K562 (cell line): ENCODE measurements around the gene ZNF502. TPM values are rescaled to one million over a fixed set of nuclear protein-coding genes. Genes with fewer than 3 reads are reported as not detected.
A peak's percentile ranks its signal among the peaks of the same experiment; 100 is the strongest.

Experiments
- CEBPB ChIP-seq: fragments of 450-650 bp; IDR thresholded peaks from 2 replicates; pipeline ENCODE4 v1.6.1; 2016; ENCODE audit warnings: missing genetic modification characterization, missing compliant biosample characterization
- ELF1 ChIP-seq: fragments of 200-800 bp; sonication (Bioruptor generic); IDR thresholded peaks from 2 replicates; pipeline ENCODE4 v1.6.1; 2016; ENCODE audit warnings: missing genetic modification characterization, missing compliant biosample characterization
- ETV6 ChIP-seq, 3 experiments: fragments of 150-350 bp in 1 of 3; sonication (generic) in 1 of 3; formaldehyde crosslinking in 1 of 3; IDR thresholded peaks; 2 replicates each; pipeline versions ENCODE4 v1.6.1 to v1.8.0; 2014 to 2022; ENCODE audit warnings: borderline replicate concordance in 2 of 3, low read depth in 2 of 3, antibody characterized with exemption in 1 of 3, low read length in 1 of 3, mild to moderate bottlenecking in 1 of 3, missing genetic modification reagents in 1 of 3
- HNRNPK ChIP-seq: fragments of 200-400 bp; formaldehyde crosslinking; IDR thresholded peaks from one replicate; pipeline ENCODE4 v1.6.1; 2018; ENCODE audit warnings: mild to moderate bottlenecking, low read depth, low read length; ENCODE audit not compliant: poor library complexity, severe bottlenecking
- NR3C1 ChIP-seq: sonication (generic); formaldehyde crosslinking; IDR thresholded peaks from 2 replicates; pipeline ENCODE4 v1.8.1; 2022; ENCODE audit warnings: missing genetic modification reagents
- PHF8 ChIP-seq: fragments of 200-600 bp; sonication (generic); IDR thresholded peaks from 2 replicates; pipeline ENCODE4 v1.6.1; 2012; ENCODE audit warnings: mixed run types, mild to moderate bottlenecking, inconsistent platforms, low read length, moderate library complexity, borderline replicate concordance
- PML ChIP-seq: IDR thresholded peaks from 2 replicates; pipeline ENCODE4 v1.6.1; 2012; ENCODE audit warnings: low read length, inconsistent platforms
- RAD21 ChIP-seq, 2 experiments: fragments of 250-450 bp in 1 of 2; fragments of 450-650 bp in 1 of 2; sonication (Bioruptor Pico) in 1 of 2; formaldehyde crosslinking in 1 of 2; IDR thresholded peaks in 1 of 2; conservative IDR thresholded peaks in 1 of 2; 2 replicates each; pipeline versions ENCODE4 v1.4.0 to v1.8.0; 2020 to 2022; ENCODE audit warnings: mild to moderate bottlenecking in 2 of 2, moderate library complexity in 1 of 2
- SIN3B ChIP-seq: fragments of 450-650 bp; IDR thresholded peaks from 2 replicates; pipeline ENCODE4 v1.6.1; 2017; ENCODE audit warnings: low read depth, mild to moderate bottlenecking, moderate library complexity
- SIX5 ChIP-seq, 2 experiments: IDR thresholded peaks; 2 replicates each; pipeline ENCODE4 v1.6.1; 2011; ENCODE audit warnings: low read length in 2 of 2, borderline replicate concordance in 1 of 2, low read depth in 1 of 2, mild to moderate bottlenecking in 1 of 2, moderate library complexity in 1 of 2; ENCODE audit not compliant: insufficient read depth in 1 of 2
- SMC3 ChIP-seq: conservative IDR thresholded peaks from 2 replicates; pipeline ENCODE4 v1.6.1; 2011; ENCODE audit warnings: low read depth, low read length, improper control_type of control experiment; ENCODE audit not compliant: insufficient read depth
- SRSF9 ChIP-seq: fragments of 200-400 bp; formaldehyde crosslinking; IDR thresholded peaks from 2 replicates; pipeline ENCODE4 v1.6.1; 2017; ENCODE audit warnings: low read depth, low read length, borderline replicate concordance
- TARDBP ChIP-seq: fragments of 450-650 bp; IDR thresholded peaks from 2 replicates; pipeline ENCODE4 v1.6.1; 2016
- TSC22D4 ChIP-seq: fragments of 450-650 bp; IDR thresholded peaks from 2 replicates; pipeline ENCODE4 v1.6.1; 2016; ENCODE audit warnings: missing genetic modification characterization, missing biosample characterization, control low read depth
- ZNF217 ChIP-seq: sonication (generic); formaldehyde crosslinking; IDR thresholded peaks from 2 replicates; pipeline ENCODE4 v1.8.0; 2022; ENCODE audit warnings: mild to moderate bottlenecking, missing genetic modification reagents
- ZNF316 ChIP-seq: fragments of 450-650 bp; IDR thresholded peaks from 2 replicates; pipeline ENCODE4 v1.6.1; 2016
- ZNF780A ChIP-seq: fragments of 250-450 bp; sonication (Bioruptor Pico); IDR thresholded peaks from 2 replicates; pipeline ENCODE4 v1.5.0; 2021; ENCODE audit warnings: mild to moderate bottlenecking
- ZNF79 ChIP-seq: fragments of 250-450 bp; sonication (Bioruptor Pico); IDR thresholded peaks from 2 replicates; pipeline ENCODE4 v1.4.0; 2020; ENCODE audit warnings: low read depth, mild to moderate bottlenecking, moderate library complexity
- polyA plus RNA-seq, 8 experiments: library from polyadenylated mRNA; depleted of rRNA in 4 of 8; stranded (reverse) in 5 of 8; unstranded in 3 of 8; fragments of >200 nt; fragmentation: Nextera tagmentation in 2 of 8; fragmentation: Illumina TruSeq in 1 of 8; extraction: Ambion mirVana in 2 of 8; extraction: Trizol in 1 of 8; gene quantifications; 2 replicates each; pipeline versions ENCODE4 v1.2.1 to v1.2.3, GENCODE V29; 2011 to 2014; ENCODE audit warnings: inconsistent platforms in 1 of 8, missing spikeins in 1 of 8
- total RNA-seq, 7 experiments: library from RNA; depleted of rRNA in 6 of 7; stranded (reverse); fragments of >200 nt in 6 of 7; fragmentation: Illumina TruSeq in 2 of 7; extraction: Trizol in 2 of 7; gene quantifications; 2 replicates each; pipeline versions ENCODE4 v1.2.1 to v1.2.3, GENCODE V29; 2011 to 2021; ENCODE audit warnings: low replicate concordance in 1 of 7
- TF ChIP-seq, protein P1 (sequence below): fragments of 450-650 bp; formaldehyde crosslinking; IDR thresholded peaks from 2 replicates; pipeline ENCODE4 v1.4.0; 2020; ENCODE audit warnings: mild to moderate bottlenecking, moderate library complexity
- TF ChIP-seq, protein P2 (sequence below): fragments of 450-650 bp; IDR thresholded peaks from 2 replicates; pipeline ENCODE4 v1.7.1; 2018; ENCODE audit warnings: mild to moderate bottlenecking, low read depth; ENCODE audit not compliant: partially characterized antibody
- TF ChIP-seq, protein P3 (sequence below): sonication (generic); formaldehyde crosslinking; IDR thresholded peaks from 2 replicates; pipeline ENCODE4 v1.8.0; 2022; ENCODE audit warnings: mild to moderate bottlenecking, missing genetic modification reagents
- TF ChIP-seq, protein P4 (sequence below), 2 experiments: fragments of 450-650 bp in 1 of 2; sonication (generic) in 1 of 2; formaldehyde crosslinking in 1 of 2; IDR thresholded peaks in 1 of 2; conservative IDR thresholded peaks in 1 of 2; 2 replicates each; pipeline versions ENCODE4 v1.6.1 to v1.8.1; 2016 to 2023; ENCODE audit warnings: mild to moderate bottlenecking in 2 of 2, moderate library complexity in 2 of 2, inconsistent platforms in 1 of 2, missing genetic modification reagents in 1 of 2

The ZNF502 gene
- total and polyA plus RNA-seq, 9 of the 15 experiments (the other 6 are each of a cell fraction or from before 2014, with no cell fraction given) = 0.38 to 0.98 (median 0.67) TPM

DNA sequence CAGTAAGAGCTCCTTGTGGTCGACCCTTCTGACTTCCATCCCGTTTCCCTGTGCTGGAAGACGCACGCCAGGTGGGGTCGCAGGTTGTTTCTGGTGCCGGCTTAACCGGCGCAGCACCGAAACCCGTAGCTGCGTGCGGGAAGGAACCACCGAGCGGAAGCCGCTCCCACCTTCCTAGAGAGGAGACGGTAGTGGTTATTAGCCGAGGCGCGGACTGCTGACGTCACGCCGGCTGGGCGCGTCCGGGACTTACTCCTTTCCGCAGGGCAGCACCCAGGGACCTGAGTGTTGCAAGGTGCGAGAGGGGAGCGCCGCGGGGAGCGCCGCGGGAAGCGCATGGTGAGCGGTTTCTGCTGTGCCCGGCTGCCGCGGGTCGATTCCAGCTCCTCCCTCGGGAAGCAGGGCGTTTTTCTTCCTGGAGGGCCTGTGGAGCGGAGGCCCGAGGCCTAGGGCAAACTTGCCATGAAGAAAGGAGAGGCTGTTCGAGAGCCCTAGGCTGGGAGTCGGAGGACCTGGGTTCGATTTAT lies 17.0 kb downstream of the ZNF502 start, which contains the start of gene ZNF501 (continued):
- TF ChIP-seq, protein P1, sequence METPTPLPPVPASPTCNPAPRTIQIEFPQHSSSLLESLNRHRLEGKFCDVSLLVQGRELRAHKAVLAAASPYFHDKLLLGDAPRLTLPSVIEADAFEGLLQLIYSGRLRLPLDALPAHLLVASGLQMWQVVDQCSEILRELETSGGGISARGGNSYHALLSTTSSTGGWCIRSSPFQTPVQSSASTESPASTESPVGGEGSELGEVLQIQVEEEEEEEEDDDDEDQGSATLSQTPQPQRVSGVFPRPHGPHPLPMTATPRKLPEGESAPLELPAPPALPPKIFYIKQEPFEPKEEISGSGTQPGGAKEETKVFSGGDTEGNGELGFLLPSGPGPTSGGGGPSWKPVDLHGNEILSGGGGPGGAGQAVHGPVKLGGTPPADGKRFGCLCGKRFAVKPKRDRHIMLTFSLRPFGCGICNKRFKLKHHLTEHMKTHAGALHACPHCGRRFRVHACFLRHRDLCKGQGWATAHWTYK (CRISPR knock-in tag) = peak; percentile 66; the same call in 1 of the 2 replicates
- TF ChIP-seq ELF1 (peak; percentile 72), RAD21 (CRISPR knock-in tag; conservative IDR thresholded peaks at IDR 0.05 in 1 of 2, IDR thresholded peaks at IDR 0.05 in 1 of 2) (0 out of 4 replicates have a peak, but pooled peaks of 1 of the 2 experiments have one; percentile 13), PML (peak; percentile 41; the same call in 1 of the 2 replicates), ZNF79 (CRISPR knock-in tag) (no peak), TARDBP (peak; percentile 80; the same call in 1 of the 2 replicates), ZNF316 (no peak), ZNF217 (no peak), NR3C1 (CRISPR knock-in tag) (no peak), TSC22D4 (no peak), ETV6 (IDR thresholded peaks at IDR 0.05; ENCODE audit: borderline replicate concordance in 1 of 2, low read depth in 2 of 2, low read length in 1 of 2) (0 out of 4 replicates have a peak, but pooled peaks of 1 of the 2 experiments have one; percentile 4), ETV6 (CRISPR knock-in tag; IDR thresholded peaks at IDR 0.05; ENCODE audit: borderline replicate concordance) (no peak), SRSF9 (no peak), ZNF780A (no peak), CEBPB (tag) (peak; percentile 89), SIX5 (IDR thresholded peaks at IDR 0.05; ENCODE audit: borderline replicate concordance in 1 of 2, insufficient read depth in 1 of 2, low read depth in 1 of 2, low read length in 2 of 2) (no peak; a peak in 1 of 4 replicates), SIN3B (peak; percentile 84; the same call in 1 of the 2 replicates), SMC3 (no peak), HNRNPK (no peak), PHF8 (peak; percentile 74)
- TF ChIP-seq, protein P2, sequence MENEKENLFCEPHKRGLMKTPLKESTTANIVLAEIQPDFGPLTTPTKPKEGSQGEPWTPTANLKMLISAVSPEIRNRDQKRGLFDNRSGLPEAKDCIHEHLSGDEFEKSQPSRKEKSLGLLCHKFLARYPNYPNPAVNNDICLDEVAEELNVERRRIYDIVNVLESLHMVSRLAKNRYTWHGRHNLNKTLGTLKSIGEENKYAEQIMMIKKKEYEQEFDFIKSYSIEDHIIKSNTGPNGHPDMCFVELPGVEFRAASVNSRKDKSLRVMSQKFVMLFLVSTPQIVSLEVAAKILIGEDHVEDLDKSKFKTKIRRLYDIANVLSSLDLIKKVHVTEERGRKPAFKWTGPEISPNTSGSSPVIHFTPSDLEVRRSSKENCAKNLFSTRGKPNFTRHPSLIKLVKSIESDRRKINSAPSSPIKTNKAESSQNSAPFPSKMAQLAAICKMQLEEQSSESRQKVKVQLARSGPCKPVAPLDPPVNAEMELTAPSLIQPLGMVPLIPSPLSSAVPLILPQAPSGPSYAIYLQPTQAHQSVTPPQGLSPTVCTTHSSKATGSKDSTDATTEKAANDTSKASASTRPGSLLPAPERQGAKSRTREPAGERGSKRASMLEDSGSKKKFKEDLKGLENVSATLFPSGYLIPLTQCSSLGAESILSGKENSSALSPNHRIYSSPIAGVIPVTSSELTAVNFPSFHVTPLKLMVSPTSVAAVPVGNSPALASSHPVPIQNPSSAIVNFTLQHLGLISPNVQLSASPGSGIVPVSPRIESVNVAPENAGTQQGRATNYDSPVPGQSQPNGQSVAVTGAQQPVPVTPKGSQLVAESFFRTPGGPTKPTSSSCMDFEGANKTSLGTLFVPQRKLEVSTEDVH = peak; percentile 76
- TF ChIP-seq, protein P3, sequence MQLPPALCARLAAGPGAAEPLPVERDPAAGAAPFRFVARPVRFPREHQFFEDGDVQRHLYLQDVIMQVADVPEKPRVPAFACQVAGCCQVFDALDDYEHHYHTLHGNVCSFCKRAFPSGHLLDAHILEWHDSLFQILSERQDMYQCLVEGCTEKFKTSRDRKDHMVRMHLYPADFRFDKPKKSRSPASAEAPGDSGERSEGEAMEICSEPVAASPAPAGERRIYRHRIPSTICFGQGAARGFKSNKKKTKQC = peak; percentile 72; the same call in 1 of the 2 replicates
- TF ChIP-seq, protein P4, sequence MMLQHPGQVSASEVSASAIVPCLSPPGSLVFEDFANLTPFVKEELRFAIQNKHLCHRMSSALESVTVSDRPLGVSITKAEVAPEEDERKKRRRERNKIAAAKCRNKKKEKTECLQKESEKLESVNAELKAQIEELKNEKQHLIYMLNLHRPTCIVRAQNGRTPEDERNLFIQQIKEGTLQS (IDR thresholded peaks at IDR 0.05) = peak; percentile 83
- TF ChIP-seq, protein P4 (CRISPR knock-in tag; conservative IDR thresholded peaks at IDR 0.05) = no peak
